AG09309 (cell line): Measurements from ENCODE around the gene C4orf51.

Experiments used
- DNase-seq: peaks from one replicate; pipeline ENCODE4 v3.0.0-alpha.2; 2010; ENCODE audit warnings: low read depth
- H3K4me3 ChIP-seq: 2 replicates; pipeline ENCODE4 v1.5.1; 2011; ENCODE audit warnings: mild to moderate bottlenecking, low read depth, low read length, moderate library complexity; ENCODE audit not compliant: control insufficient read depth
- CTCF ChIP-seq: IDR thresholded peaks from 2 replicates; pipeline ENCODE4 v1.5.1; 2011; ENCODE audit warnings: mild to moderate bottlenecking, low read depth, low read length, inconsistent platforms; ENCODE audit not compliant: insufficient read depth, control insufficient read depth; ENCODE audit errors: missing control alignments

C4orf51 gene

DNA sequence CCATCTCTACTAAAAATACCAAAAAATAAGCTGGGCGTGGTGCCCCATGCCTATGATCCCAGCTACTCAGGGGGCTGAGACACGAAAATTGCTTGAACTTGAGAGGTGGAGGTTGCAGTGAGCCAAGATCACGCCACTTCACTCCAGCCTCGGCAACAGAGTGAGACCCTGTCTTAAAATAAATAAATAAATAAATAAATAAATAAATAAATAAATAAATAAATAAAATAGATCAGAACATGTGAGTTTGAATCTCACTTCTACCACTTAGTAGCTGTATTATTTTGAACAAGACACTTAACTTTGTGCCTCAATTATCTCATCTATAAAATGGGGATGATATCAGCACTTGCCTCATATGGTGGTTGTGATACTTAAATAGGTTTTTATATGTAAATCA, 90.2 kb downstream of the C4orf51 start:
- no peak for TF ChIP-seq CTCF
- DNase-seq = no peak
- H3K4me3 ChIP-seq = no peak overlapping the region

DNA sequence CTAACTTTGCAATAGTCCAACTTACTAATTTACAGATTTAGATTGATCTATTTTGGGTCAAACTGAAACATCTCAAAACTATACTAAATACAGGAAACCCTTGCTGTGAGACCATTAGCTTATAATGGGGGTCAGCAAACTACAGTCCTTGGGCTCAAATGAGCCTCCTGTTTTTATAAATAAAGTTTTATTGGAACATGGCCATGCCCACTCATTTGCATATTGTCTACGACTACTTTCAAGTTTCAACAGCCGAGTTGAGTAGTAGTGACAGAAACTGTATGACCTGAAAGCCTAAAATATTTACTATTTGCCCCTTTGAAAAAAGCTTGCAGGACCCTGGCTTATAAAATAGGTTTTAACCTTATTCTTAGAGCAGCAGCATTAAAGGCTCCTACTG, 92.4 kb downstream of the C4orf51 start:
- no peak for DNase-seq
- H3K4me3 ChIP-seq = no peak overlapping the region
- TF ChIP-seq CTCF = no peak

DNA sequence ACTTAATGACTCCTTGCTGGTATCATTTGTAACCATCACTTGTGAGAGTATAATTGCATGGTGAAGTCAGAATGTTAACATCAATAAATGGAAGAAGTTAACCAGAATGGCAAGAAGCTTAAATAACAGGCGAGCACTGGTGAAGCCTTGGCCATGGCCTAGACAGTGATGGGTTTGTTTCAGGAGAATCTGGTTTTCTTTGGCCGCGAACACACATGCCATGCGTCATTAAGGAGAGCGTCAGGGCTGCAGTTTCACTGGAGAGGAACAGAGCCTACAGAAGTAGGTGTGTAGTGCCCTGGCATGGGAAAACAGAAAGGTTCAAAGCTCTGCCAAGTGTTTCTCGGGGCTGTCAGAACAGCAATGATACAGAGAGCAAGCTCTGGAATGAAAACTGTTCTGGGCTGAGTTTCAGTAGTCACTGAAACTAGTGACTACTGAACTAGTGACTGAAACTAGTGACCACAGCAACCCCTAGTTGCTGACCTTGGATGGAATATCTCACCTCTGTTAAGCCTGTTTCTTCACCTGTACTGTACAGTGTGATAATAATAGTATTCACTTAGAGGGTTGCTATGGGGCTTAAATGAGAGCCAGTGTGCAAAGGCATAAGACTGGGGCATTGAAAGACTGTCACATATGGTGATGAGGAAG, 93.8 kb downstream of the C4orf51 start:
- DNase-seq = no peak
- H3K4me3 ChIP-seq = no peak overlapping the region
- TF ChIP-seq CTCF = no peak

DNA sequence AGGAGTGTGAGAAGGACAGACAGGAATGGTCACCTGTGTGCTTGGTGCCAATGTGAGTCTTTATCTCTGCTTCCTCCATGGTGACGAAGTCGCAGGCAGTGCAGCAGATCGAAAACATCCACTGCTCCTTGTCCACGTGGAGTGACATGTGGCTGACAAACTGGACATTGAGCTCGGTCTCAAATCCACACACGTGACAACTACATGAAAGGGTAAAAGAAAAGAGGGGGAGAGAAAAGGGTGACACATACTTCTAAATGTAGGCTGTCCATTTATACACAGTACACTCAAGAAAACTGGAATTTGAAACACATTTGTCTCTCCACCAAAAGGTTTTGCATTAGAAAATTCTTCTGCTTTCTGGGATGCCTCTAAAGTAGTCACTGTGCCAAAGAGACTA, 94.5 kb downstream of the C4orf51 start:
- TF ChIP-seq CTCF = no peak
- no peak overlapping the region for H3K4me3 ChIP-seq

GRCh38 chr4:145775406-145775805, 95.5 kb downstream of the C4orf51 start:
- TF ChIP-seq CTCF = no peak
- no peak for DNase-seq
- H3K4me3 ChIP-seq = no peak overlapping the region

More for the DNA sequence above, 94.5 kb downstream of the C4orf51 start:
- no peak for DNase-seq

GRCh38 chr4:145776208-145776607, 96.3 kb downstream of the C4orf51 start:
- H3K4me3 ChIP-seq = no peak overlapping the region
- DNase-seq = no peak
- no peak for TF ChIP-seq CTCF
